ENCODE data around the gene SRSF3.

Gene SRSF3

DNA sequence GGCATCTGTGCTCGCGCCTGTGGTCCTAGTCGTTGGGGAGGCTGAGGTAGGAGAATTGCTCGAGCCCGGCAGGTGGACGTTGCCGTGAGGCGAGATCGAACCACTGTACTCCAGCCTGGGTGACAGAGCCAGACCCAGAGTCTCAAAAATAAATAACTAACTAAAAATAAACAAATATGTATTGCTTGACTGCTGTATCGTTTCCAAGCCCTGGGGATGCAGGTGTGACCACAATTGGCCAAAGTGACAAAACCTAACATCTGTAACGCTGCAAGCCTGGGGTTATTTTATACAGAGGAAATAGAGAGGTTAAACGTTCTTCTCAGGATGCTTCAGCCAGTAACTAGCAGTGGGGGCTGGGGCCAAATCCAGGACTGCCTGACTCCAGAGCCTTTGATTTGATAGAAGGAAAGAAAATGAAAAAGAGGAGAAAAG is 1.9 kb upstream of the SRSF3 start:
- H3K4me3 ChIP-seq (ENCODE audit: low read depth, low read length), result no peak overlapping the region
- DNase-seq (ENCODE audit: low read depth), result no peak
- TF ChIP-seq, protein P1, sequence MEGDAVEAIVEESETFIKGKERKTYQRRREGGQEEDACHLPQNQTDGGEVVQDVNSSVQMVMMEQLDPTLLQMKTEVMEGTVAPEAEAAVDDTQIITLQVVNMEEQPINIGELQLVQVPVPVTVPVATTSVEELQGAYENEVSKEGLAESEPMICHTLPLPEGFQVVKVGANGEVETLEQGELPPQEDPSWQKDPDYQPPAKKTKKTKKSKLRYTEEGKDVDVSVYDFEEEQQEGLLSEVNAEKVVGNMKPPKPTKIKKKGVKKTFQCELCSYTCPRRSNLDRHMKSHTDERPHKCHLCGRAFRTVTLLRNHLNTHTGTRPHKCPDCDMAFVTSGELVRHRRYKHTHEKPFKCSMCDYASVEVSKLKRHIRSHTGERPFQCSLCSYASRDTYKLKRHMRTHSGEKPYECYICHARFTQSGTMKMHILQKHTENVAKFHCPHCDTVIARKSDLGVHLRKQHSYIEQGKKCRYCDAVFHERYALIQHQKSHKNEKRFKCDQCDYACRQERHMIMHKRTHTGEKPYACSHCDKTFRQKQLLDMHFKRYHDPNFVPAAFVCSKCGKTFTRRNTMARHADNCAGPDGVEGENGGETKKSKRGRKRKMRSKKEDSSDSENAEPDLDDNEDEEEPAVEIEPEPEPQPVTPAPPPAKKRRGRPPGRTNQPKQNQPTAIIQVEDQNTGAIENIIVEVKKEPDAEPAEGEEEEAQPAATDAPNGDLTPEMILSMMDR (conservative IDR thresholded peaks at IDR 0.05; ENCODE audit: low read depth, low read length), result no peak

DNA sequence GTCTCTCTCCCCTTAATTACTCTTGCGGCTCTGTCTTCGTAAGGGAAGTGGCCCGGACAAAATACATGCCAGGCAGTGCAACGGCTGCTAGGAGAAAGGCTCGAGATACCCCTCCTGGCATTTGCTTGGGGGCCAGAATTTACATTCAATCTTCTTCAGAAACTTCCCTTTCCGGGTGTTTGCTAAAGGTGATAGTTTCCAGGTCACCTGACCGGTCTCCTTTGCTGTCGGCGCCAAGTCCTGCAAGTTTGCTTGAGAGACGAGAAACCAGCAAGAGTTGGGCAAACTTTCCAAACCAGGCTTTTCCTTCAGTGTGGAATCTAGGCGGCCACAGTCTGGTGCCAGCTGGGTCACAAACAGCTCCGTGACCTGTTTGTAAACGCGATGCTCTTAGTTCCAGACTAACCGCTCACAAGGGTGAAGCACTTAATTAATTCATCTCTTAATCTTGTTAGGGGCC is 563 bp upstream of the SRSF3 start:
- TF ChIP-seq, protein P1 (conservative IDR thresholded peaks at IDR 0.05; ENCODE audit: low read depth, low read length), result no peak
- DNase-seq (ENCODE audit: low read depth), result peak; percentile 53
- H3K4me3 ChIP-seq (ENCODE audit: low read depth, low read length), result peak overlapping the region; percentile 91

DNA sequence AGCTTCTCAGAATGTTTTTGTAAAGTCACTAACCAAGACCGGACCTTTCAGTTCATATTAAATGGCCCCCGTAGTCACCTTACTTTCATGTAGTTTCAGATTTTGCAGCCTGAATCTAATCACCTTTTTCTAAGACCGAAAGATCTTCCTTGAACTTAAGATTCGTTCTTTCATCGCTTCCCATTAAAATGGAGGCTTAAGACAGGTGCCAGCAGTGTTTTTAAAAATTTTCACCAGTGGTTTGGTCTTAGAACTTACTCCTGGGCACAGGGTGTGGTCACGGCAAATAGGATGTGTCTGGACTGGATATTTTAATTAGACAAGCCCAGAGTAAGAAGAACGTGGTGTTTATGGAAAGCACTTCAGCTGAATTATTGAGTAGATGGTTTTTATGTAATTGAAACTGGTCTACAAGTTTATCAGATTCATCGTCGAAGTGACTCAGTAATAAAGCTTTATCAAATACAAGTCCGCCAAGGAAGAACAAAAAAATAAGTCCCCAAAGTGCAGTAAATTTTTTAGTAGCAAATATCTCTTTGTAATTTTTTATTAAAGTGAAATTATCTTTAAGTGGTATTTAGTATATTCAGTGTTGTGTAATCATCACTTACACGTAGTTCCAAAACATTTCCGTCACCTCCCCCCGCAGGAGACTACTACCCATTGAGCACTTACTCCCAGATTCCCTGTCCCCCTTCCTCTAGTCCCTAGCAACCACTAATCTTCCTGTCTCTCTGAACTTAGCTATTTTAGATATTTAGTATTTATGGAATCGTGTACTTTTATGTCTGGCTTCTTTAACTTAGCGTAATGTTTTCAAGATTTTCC is 868 bp downstream of the SRSF3 start:
- H3K4me3 ChIP-seq (ENCODE audit: low read depth, low read length), result peak overlapping the region; percentile 91
- peak; percentile 71 for DNase-seq (ENCODE audit: low read depth)
- TF ChIP-seq, protein P1 (conservative IDR thresholded peaks at IDR 0.05; ENCODE audit: low read depth, low read length), result no peak

DNA sequence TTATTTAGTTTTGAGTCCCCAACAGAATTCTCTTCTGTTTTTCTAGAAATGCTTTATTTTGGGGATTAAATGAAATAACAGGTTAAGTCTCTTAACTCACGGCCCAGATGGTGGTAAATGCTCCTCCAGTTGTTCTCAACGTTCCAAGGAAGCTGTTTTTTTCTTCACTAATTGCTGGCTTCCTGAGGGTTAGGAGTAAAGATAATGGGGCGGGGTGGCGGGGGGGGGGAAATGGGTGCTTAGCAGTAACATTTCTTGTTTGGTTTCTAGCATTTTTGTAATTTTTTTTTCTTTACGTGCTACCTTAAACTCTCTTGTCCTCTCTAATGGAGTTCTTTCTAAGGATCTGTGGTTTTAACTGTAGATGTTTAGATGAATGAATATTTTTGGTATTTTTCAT is 2.2 kb downstream of the SRSF3 start:
- TF ChIP-seq, protein P1 (conservative IDR thresholded peaks at IDR 0.05; ENCODE audit: low read depth, low read length), result no peak
- DNase-seq (ENCODE audit: low read depth), result no peak
- H3K4me3 ChIP-seq (ENCODE audit: low read depth, low read length), result peak overlapping the region; percentile 91

DNA sequence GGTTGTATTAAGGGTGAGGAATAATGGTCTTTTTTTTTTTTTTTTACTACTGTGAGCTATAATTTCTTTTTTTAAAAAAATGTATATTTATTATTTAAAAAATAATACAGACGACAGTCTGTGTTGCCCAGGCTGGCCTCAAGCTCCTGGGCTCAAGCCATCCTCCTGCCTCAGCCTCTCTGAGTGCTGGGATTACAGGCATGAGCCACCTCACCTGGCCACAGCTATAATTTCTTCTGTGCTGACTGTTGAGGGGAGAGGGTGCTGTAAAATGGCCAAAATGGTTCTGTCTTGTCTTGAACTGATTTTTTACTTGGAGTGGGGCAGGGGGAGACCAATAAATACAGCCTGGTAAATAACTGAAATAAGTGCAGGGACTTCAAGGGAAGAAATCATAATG is 3.6 kb downstream of the SRSF3 start:
- TF ChIP-seq, protein P1 (conservative IDR thresholded peaks at IDR 0.05; ENCODE audit: low read depth, low read length), result no peak

DNA sequence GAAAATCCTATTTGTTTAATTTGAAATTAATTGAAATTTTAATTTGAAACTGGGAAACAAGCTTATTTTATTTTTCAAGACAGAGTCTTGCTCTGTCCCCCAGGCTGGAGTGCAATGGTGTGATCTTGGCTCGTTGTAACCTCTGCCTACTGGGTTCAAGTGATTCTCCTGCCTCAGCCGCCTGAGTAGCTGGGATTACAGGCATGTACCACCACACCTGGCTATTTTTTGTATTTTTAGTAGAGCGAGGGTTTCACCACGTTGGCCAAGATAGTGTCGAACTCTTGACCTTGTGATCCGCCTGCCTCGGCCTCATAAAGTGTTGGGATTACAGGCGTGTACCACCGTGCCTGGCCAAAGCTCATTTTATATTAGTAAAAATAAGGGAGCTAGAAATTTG is 4.2 kb downstream of the SRSF3 start:
- DNase-seq (ENCODE audit: low read depth), result no peak
- H3K4me3 ChIP-seq (ENCODE audit: low read depth, low read length), result peak overlapping the region; percentile 91
- TF ChIP-seq, protein P1 (conservative IDR thresholded peaks at IDR 0.05; ENCODE audit: low read depth, low read length), result no peak

More for the DNA sequence above, 3.6 kb downstream of the SRSF3 start:
- peak overlapping the region; percentile 91 for H3K4me3 ChIP-seq (ENCODE audit: low read depth, low read length)
- no peak for DNase-seq (ENCODE audit: low read depth)
